HG02938 (cell line): ENCODE data around the gene FAM118B.

Experiments
- ATAC-seq: cut with Tn5 transposase; IDR thresholded peaks from one replicate; pipeline ENCODE4 v1.9.1; 2021; ENCODE audit warnings: mild to moderate bottlenecking, moderate library complexity; ENCODE audit not compliant: unreplicated experiment

Gene FAM118B

DNA sequence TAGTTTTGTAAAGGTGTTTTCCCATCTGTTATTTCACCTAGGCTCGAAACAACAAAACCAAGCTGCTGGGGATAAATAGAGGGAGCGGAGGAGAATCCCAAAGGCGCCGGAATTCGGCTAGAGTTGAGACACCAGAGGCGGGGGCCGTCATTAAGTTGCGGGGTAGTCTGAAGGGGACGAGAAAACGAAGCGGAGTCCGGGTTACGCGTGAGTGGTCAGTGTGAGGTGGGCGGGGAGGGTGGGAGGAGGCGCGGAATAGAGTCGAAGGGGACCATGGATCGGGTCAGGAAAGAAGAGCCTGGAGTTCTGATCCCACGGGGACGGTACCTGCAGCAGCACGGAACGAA, 56.8 kb downstream of the FAM118B start:
- ATAC-seq = peak; percentile 5

DNA sequence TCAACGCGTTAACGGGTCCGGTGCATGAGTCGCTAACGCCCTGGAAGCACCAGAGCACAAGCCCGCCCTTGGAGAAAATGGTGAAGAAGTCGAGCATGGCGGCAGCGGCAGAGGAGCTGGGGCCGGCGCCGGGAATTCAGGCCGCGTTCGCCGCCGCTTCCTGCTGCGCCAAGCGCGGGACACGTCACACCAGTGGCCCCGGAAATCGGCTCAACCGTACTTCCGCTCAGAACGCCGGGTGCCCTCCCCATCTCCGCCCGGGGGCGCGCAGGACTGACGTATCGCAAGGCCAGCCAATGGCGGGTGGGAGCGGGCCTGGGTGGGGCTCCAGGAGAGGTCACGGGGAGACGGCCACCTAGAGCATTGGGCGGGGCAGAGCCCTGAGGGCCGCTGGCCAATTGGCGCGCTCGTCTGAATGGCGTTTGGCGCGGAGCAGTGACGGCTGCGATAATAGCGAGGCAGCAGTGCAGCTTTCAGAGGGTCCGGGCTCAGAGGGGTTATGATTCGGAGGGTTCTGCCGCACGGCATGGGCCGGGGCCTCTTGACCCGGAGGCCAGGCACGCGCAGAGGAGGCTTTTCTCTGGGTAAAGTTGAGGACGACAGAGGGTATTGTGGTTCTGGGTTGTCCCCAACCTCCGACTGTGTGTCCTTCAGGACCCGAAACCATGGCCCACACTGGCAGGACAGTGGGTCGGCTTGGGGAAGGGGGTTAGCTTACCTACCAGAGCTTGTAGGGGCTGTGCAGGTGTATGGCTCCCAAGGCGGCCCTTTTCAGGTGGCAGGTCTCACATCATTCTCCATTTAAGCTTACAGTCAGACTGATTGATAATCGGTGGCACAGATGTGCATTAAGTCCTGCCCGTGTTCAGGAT, 57.4 kb downstream of the FAM118B start, which contains the start of the genes FOXRED1 and SRPRA:
FOXRED1 (plus strand) TSS at position 447 of the 872 bp plus-strand sequence; CDS start at position 500, 53 bp downstream.
SRPRA (minus strand) TSS at position 188 of the 872 bp plus-strand sequence; CDS start at position 97, 91 bp downstream.
- ATAC-seq = peak; percentile 97

DNA sequence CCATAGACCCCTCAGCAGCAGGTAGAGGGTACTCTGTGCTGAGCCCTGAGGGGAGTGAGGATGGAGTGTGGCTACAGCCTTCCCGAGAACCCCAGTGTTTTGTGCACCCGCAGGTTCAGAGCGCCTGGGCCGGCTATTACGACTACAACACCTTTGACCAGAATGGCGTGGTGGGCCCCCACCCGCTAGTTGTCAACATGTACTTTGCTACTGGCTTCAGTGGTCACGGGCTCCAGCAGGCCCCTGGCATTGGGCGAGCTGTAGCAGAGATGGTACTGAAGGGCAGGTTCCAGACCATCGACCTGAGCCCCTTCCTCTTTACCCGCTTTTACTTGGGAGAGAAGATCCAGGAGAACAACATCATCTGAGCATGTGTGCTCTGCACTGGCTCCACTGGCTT, 65.7 kb downstream of the FAM118B start:
- no peak for ATAC-seq

- no peak for ATAC-seq
Measured at GRCh38 chr11:126277780-126278179, 66.2 kb downstream of the FAM118B start.

- no peak for ATAC-seq
Measured at GRCh38 chr11:126279191-126279590, 67.6 kb downstream of the FAM118B start.

- no peak for ATAC-seq
Measured at GRCh38 chr11:126280595-126280994, 69.0 kb downstream of the FAM118B start.

DNA sequence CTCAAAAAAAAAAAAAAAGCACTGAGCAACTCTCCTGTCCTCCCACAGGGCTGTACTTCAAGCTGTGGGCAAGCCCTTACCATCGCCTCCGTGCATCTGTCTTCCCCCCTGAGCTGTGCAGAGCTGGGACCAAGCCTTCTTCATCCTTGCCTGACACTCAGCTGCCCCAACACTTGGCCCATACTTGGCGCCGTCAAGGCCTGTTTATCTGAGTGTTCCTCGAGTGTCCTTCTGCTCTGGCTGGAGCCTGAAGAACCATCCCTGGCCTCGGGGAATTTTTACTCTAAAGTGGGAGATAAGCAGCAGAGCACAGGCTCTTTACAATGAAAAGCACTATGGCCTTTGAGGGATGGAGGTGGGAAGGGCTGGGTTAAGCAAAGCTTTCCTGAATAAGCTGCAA, 69.7 kb downstream of the FAM118B start:
- no peak for ATAC-seq

DNA sequence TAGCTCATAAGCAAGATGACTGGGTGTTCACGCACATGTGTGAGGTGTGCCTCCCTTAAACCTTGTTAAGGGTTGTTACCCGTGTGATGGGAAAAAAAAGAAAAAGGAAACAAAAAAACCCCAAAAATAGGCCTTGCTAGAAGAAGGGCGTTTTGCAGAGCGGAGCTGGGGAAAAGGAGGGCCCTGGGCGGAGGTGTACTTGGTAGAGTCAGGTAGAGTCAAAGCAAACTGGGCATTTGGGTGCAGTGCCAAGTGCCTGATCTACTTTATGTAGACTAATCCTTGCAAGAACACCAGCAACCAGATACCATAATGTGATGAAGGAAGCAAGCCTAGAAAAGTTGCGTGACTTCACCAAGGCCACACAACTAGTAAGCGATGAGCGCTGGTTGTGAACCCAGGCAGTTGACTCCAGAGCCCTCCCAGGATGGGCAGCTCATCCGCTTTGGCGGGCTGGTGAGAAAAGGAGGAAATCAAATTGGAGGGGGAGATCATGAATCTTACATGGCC, 70.1 kb downstream of the FAM118B start:
- no peak for ATAC-seq

DNA sequence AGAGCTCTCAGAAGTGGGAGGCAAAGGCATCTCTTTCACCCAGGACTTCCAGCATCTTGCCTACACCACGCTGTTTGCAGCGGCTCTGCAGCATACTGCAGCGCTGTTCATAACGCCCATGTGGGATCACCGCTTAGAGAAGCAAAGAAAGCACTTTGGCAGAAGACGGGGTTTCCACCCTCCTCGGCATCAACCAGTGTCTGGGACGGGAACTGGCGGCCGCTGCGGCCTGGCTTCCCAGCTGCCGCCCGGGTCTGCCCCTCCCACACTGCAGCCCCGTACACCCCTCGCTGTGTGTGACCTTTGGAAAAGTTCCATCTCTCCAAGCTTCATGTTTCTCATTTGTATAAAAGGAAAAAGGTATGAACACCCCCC, 70.8 kb downstream of the FAM118B start:
- ATAC-seq = peak; percentile 21

- ATAC-seq = peak; percentile 47
Measured at GRCh38 chr11:126282736-126283591, 71.4 kb downstream of the FAM118B start, which contains the start of gene TIRAP. TIRAP (plus strand) TSS chr11:126283093; CDS start chr11:126290895, 7,802 bp downstream.

- peak; percentile 44 for ATAC-seq
Measured at GRCh38 chr11:126284829-126285228, 73.2 kb downstream of the FAM118B start.

DNA sequence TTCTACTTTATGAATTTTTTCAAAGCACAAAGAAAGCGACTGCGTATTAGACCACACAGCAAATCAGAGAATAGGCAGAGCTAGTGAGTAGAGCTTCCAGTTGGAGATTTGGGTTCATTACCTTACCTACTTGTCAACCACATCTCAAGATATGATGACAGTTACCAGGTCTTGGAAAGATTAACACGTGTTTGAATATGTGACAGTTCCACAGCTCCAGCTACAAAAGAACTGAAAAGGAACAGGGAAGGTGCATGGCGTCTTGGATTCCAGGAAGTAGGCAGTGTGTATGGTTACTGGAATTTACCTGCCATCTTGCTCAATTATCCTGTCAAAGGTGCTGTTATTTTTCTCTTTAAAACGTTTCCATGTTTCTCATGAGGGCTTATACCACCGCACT, 76.7 kb downstream of the FAM118B start:
- ATAC-seq = no peak

- no peak for ATAC-seq
Measured at GRCh38 chr11:126290887-126291286, 79.3 kb downstream of the FAM118B start.

GRCh38 chr11:126293726-126294125, 82.1 kb downstream of the FAM118B start:
- ATAC-seq = no peak

DNA sequence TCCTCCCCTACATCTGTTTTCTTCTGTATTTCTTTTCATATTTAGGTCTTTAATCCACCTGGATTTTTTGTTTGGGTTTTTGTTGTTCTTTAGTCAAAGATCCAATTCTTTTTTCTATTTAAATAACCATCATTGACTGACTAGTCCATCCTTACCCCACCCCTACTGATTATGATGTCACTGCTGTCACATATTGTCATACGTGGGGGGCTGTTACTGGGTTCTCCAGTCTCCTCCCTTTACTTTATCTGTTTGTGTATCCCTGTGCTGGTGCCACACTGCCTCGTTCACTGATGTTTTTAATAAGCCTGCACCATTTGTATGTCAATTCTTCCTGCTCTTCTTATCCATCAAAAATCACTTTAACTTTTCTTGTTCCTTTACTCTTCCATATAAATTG, 85.4 kb downstream of the FAM118B start:
- no peak for ATAC-seq

- ATAC-seq = peak; percentile 70
Measured at GRCh38 chr11:126303623-126304456, 92.3 kb downstream of the FAM118B start, which contains the start of gene DCPS. DCPS (plus strand) TSS chr11:126304060; CDS start chr11:126304081, 21 bp downstream.

- no peak for ATAC-seq
Measured at GRCh38 chr11:126304457-126305075, 93.0 kb downstream of the FAM118B start.

DNA sequence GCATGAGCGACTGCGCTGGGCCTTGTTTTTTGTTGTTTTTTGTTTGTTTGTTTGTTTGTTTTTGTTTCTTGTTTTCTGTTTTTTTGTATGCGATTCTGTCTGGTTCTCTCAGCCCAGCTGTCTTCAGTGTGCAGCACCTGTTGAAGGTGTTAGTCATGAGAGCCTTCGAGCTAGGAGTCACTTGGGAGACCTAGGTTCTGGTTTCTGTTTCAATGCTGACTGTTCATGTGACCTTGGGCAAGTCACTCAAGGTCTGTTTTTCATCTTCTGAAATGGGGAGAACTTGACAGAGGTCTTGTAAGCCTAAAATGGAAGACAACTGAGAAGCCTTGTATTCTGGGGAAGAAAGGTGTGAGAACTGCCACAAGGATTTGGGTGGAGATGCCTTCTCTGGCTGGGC, 94.1 kb downstream of the FAM118B start:
- ATAC-seq = peak; percentile 69

DNA sequence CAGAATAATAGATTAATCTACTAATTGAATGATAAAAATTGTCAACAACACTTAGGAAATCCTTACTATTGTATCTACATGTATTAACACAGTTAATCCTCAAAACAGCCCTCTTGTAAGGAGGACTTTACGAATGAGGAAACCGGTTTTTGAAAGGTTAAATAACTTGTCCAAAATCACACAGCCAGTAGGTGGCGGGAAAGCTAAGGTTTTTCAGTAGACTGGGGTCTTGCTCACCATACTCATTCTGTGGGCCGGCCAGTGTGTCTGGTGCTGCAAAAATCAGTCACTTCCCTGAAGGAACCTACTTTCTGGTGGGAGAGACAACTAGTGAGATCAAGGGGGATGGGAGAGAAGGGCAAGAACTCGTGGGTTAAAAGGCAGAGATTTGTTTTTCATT, 96.1 kb downstream of the FAM118B start:
- no peak for ATAC-seq

DNA sequence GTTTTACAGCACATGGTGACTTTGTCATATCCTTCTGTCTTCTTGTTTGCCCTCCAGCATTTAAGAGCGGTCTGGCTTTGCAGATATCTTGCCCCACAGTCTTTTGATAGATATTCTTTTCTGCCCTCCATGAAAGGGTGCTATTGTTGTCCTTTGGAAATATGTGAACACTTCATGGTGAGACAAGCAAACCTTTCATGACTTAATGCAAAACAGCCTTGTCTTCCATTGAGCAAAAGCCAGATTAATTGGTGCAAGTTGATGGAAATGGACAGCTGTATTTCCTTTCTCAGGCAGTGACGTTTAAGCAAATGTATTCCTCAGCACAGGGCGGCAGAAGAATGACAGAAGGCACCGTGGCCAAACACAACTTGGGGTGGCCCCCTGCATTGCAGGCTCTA, 96.7 kb downstream of the FAM118B start:
- no peak for ATAC-seq
